HUES64 (cell line): ENCODE data around the gene UPP1.
"Not testable (repeated sequence)": the region's sequence is repeated elsewhere in the genome, so short reads cannot be mapped to it uniquely, and the experiment has no call there.

ENCODE experiments used
- H3K27ac ChIP-seq: 2 replicates; pipeline ENCODE4 v1.7.0; 2013; ENCODE audit warnings: low read depth, low read length, inconsistent platforms
- H3K27me3 ChIP-seq: 2 replicates; pipeline ENCODE4 v1.6.1; 2013; ENCODE audit warnings: mild to moderate bottlenecking, low read length; ENCODE audit not compliant: insufficient read depth
- H3K36me3 ChIP-seq: 2 replicates; pipeline ENCODE4 v1.6.1; 2013; ENCODE audit warnings: mild to moderate bottlenecking, low read length; ENCODE audit not compliant: insufficient read depth
- H3K4me1 ChIP-seq: 2 replicates; pipeline ENCODE4 v1.6.1; 2013; ENCODE audit warnings: mild to moderate bottlenecking, low read length, moderate library complexity; ENCODE audit not compliant: insufficient read depth
- H3K4me3 ChIP-seq: 2 replicates; pipeline ENCODE4 v1.5.1; 2013; ENCODE audit warnings: mild to moderate bottlenecking, low read length, moderate library complexity
- H3K9ac ChIP-seq: 2 replicates; pipeline ENCODE4 v1.6.1; 2013; ENCODE audit warnings: mild to moderate bottlenecking, low read depth, low read length
- H3K9me3 ChIP-seq: 2 replicates; pipeline ENCODE4 v1.6.1; 2013; ENCODE audit warnings: low read depth, low read length; ENCODE audit not compliant: insufficient read depth
- WGBS: fragments of 150-250, 120-280 bp; methylation state at CpG from one replicate; pipeline ENCODE4 v1.1.7; 2013; ENCODE audit warnings: missing lambda C conversion rate; 5-methylcytosine and 5-hydroxymethylcytosine counted together

The UPP1 gene

GRCh38 chr7:48140001-48140681 is 51.1 kb downstream of the UPP1 start:
- Histone ChIP-seq H3K4me1 (peaks cover 3% of the 10 kb centered on the region; the same call in 1 of the 2 replicates), H3K27me3 (no peaks in the 10 kb centered on the region), H3K27ac (no peak overlapping the region), H3K36me3 (no peaks in the 10 kb centered on the region), H3K9ac (no peak overlapping the region), H3K9me3 (peaks cover 20% of the 10 kb centered on the region), H3K4me3 (no peak overlapping the region)
- WGBS, result 95% methylated on average over 7 of the region's 7 CpGs

- 69% methylated on average over 1 of the region's 1 CpG for WGBS
- Histone ChIP-seq H3K4me3 (no peak overlapping the region), H3K4me1 (peaks cover 3% of the 10 kb centered on the region; the same call in 1 of the 2 replicates), H3K9ac (no peak overlapping the region), H3K27me3 (no peaks in the 10 kb centered on the region), H3K36me3 (no peaks in the 10 kb centered on the region), H3K27ac (no peak overlapping the region), H3K9me3 (peaks cover 15% of the 10 kb centered on the region)
Measured at GRCh38 chr7:48141521-48141920, 52.5 kb downstream of the UPP1 start.

GRCh38 chr7:48144291-48144768 is 55.3 kb downstream of the UPP1 start:
- Histone ChIP-seq H3K9me3 (peaks cover 9% of the 10 kb centered on the region; the same call in 1 of the 2 replicates), H3K4me3 (no peak overlapping the region), H3K27ac (no peak overlapping the region), H3K4me1 (peaks cover 8% of the 10 kb centered on the region; the same call in 1 of the 2 replicates), H3K9ac (no peak overlapping the region), H3K27me3 (no peaks in the 10 kb centered on the region), H3K36me3 (no peaks in the 10 kb centered on the region)
- WGBS, result 87% methylated on average over 4 of the region's 4 CpGs

GRCh38 chr7:48147078-48147591 is 58.1 kb downstream of the UPP1 start:
- Histone ChIP-seq H3K27me3 (no peaks in the 10 kb centered on the region), H3K4me1 (peaks cover 6% of the 10 kb centered on the region; the same call in 1 of the 2 replicates), H3K27ac (no peak overlapping the region), H3K4me3 (no peak overlapping the region), H3K9ac (no peak overlapping the region), H3K9me3 (no peaks in the 10 kb centered on the region), H3K36me3 (no peaks in the 10 kb centered on the region)
- WGBS, result 88% methylated on average over 4 of the region's 4 CpGs

- H3K9me3 ChIP-seq, H3K27me3 ChIP-seq, H3K4me1 ChIP-seq, H3K27ac ChIP-seq, H3K4me3 ChIP-seq, H3K36me3 ChIP-seq, H3K9ac ChIP-seq: not testable (repeated sequence)
- 91% methylated on average over 7 of the region's 7 CpGs for WGBS
Measured at GRCh38 chr7:48147690-48148089, 58.6 kb downstream of the UPP1 start.

- no peak overlapping the region for H3K27ac ChIP-seq
- peaks cover 6% of the 10 kb centered on the region; the same call in 1 of the 2 replicates for H3K4me1 ChIP-seq
- H3K27me3 ChIP-seq, result no peaks in the 10 kb centered on the region
- H3K36me3 ChIP-seq, result no peaks in the 10 kb centered on the region
- 95% methylated on average over 2 of the region's 2 CpGs for WGBS
- H3K4me3 ChIP-seq, result no peak overlapping the region
- H3K9ac ChIP-seq, result no peak overlapping the region
- H3K9me3 ChIP-seq, result no peaks in the 10 kb centered on the region
Measured at GRCh38 chr7:48148311-48148710, 59.2 kb downstream of the UPP1 start.

DNA sequence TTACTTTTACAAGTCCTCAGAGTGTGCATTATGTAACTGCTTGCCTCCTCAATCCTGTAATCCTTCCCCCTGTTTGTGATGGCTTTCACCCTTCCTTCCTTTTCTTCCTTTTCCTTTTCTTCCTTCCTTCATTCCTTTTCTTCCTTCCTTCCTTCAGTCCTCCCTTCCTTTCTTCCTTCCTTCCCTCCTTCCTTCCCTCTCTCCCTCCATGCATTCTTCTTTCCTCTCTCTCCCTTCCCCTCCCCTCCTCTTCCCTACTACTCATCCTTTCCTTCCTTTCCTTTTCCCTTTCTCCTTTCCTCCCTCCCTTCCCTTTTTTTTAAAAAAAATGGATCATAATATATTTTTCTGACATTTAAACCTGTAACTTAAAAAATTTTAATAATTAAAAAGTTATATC is 60.0 kb downstream of the UPP1 start:
- H3K4me3 ChIP-seq, result no peak overlapping the region
- no peaks in the 10 kb centered on the region for H3K27me3 ChIP-seq
- peaks cover 3% of the 10 kb centered on the region; the same call in 1 of the 2 replicates for H3K9me3 ChIP-seq
- H3K27ac ChIP-seq, result no peak overlapping the region
- H3K36me3 ChIP-seq, result no peaks in the 10 kb centered on the region
- H3K4me1 ChIP-seq, result peaks cover 6% of the 10 kb centered on the region; the same call in 1 of the 2 replicates
- no peak overlapping the region for H3K9ac ChIP-seq

DNA sequence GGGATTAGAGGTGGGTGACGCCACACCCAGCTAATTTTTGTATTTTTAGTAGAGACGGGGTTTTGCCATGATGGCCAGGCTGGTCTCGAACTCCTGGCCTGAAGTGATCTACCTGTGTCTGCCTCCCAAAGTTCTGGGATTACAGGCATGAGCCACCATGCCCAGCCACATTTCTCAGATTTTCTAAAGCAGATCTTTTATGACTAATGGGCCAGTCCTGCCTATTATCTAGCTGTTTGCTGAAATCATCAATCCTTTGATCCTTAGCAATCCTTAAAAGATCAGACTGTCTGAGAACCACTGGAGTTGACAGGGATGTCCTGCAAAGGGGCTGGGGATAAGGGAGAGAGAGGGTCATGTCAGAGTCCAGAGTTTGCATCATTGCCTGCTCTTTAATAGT is 61.0 kb downstream of the UPP1 start:
- 92% methylated on average over 3 of the region's 3 CpGs for whole genome bisulfite sequencing

GRCh38 chr7:48154792-48155413 is 65.8 kb downstream of the UPP1 start:
- H3K4me1 ChIP-seq, result 0 out of 2 replicates have a peak, but pooled peaks cover 3% of the 10 kb centered on the region
- peaks cover 3% of the 10 kb centered on the region; the same call in 1 of the 2 replicates for H3K9me3 ChIP-seq
- H3K27ac ChIP-seq, result no peak overlapping the region
- 83% methylated on average over 8 of the region's 8 CpGs for WGBS
- H3K4me3 ChIP-seq, result no peak overlapping the region
- no peak overlapping the region for H3K9ac ChIP-seq
- no peaks in the 10 kb centered on the region for H3K36me3 ChIP-seq
- no peaks in the 10 kb centered on the region for H3K27me3 ChIP-seq

More for the DNA sequence above, 61.0 kb downstream of the UPP1 start:
- H3K27me3 ChIP-seq, result no peaks in the 10 kb centered on the region
- H3K4me1 ChIP-seq, result peaks cover 6% of the 10 kb centered on the region; the same call in 1 of the 2 replicates
- H3K9me3 ChIP-seq, result peaks cover 3% of the 10 kb centered on the region; the same call in 1 of the 2 replicates
- no peaks in the 10 kb centered on the region for H3K36me3 ChIP-seq
- no peak overlapping the region for H3K4me3 ChIP-seq
- no peak overlapping the region for H3K9ac ChIP-seq
- no peak overlapping the region for H3K27ac ChIP-seq
